Ishikawa (cell line): ENCODE measurements around the gene FBXO47.

Experiments used
- CEBPB ChIP-seq: IDR thresholded peaks from 2 replicates; pipeline ENCODE4 v1.6.1; 2012
- CREB1 ChIP-seq: IDR thresholded peaks from 2 replicates; pipeline ENCODE4 v1.6.1; 2012; ENCODE audit warnings: low read depth
- EGR1 ChIP-seq: IDR thresholded peaks from 2 replicates; pipeline ENCODE4 v1.6.1; 2012
- EP300 ChIP-seq: IDR thresholded peaks from 2 replicates; pipeline ENCODE4 v1.6.1; 2012; ENCODE audit warnings: borderline replicate concordance
- FOXM1 ChIP-seq: IDR thresholded peaks from 2 replicates; pipeline ENCODE4 v1.6.1; 2012; ENCODE audit warnings: low read depth, borderline replicate concordance
- MAX ChIP-seq: IDR thresholded peaks from 2 replicates; pipeline ENCODE4 v1.6.1; 2012
- NFIC ChIP-seq: IDR thresholded peaks from 2 replicates; pipeline ENCODE4 v1.6.1; 2012
- RAD21 ChIP-seq: IDR thresholded peaks from 2 replicates; pipeline ENCODE4 v1.6.1; 2012; ENCODE audit warnings: low read depth
- REST ChIP-seq: IDR thresholded peaks from 2 replicates; pipeline ENCODE4 v1.6.1; 2012; ENCODE audit warnings: low read depth, mild to moderate bottlenecking
- TAF1 ChIP-seq: IDR thresholded peaks from 2 replicates; pipeline ENCODE4 v1.6.1; 2012; ENCODE audit warnings: low read depth, mild to moderate bottlenecking
- TCF12 ChIP-seq: IDR thresholded peaks from 2 replicates; pipeline ENCODE4 v1.6.1; 2012; ENCODE audit warnings: low read depth
- TEAD4 ChIP-seq: IDR thresholded peaks from 2 replicates; pipeline ENCODE4 v1.6.1; 2012
- USF1 ChIP-seq: IDR thresholded peaks from 2 replicates; pipeline ENCODE4 v1.6.1; 2012
- YY1 ChIP-seq: IDR thresholded peaks from 2 replicates; pipeline ENCODE4 v1.6.1; 2012; ENCODE audit warnings: low read depth
- ZBTB7A ChIP-seq: IDR thresholded peaks from 2 replicates; pipeline ENCODE4 v1.6.1; 2012; ENCODE audit warnings: low read depth

Gene FBXO47

GRCh38 chr17:38958326-38958725 lies 8.9 kb downstream of the FBXO47 start:
- TF ChIP-seq TAF1 (no peak), NFIC (no peak), FOXM1 (no peak), RAD21 (no peak), EGR1 (no peak), YY1 (no peak), CEBPB (no peak), REST (no peak), USF1 (no peak)

GRCh38 chr17:38947189-38947588 lies 20.0 kb downstream of the FBXO47 start:
- TF ChIP-seq TCF12 (no peak), NFIC (no peak), REST (no peak), TAF1 (no peak), TEAD4 (no peak), MAX (no peak), EGR1 (no peak), ZBTB7A (no peak), CREB1 (no peak), USF1 (no peak), EP300 (no peak), FOXM1 (no peak), RAD21 (no peak)

- no peak for TF ChIP-seq TEAD4
- no peak for TF ChIP-seq RAD21
- TF ChIP-seq ZBTB7A: no peak
- no peak for TF ChIP-seq EP300
- TF ChIP-seq CEBPB: no peak
- TF ChIP-seq CREB1: no peak
- no peak for TF ChIP-seq YY1
- no peak for TF ChIP-seq EGR1
- no peak for TF ChIP-seq TCF12
- no peak for TF ChIP-seq FOXM1
- TF ChIP-seq REST: no peak
- no peak for TF ChIP-seq MAX
- TF ChIP-seq USF1: no peak
- no peak for TF ChIP-seq NFIC
Observed at GRCh38 chr17:38943607-38944006, 23.6 kb downstream of the FBXO47 start.

GRCh38 chr17:38942696-38943334 lies 24.4 kb downstream of the FBXO47 start:
- no peak for TF ChIP-seq YY1
- TF ChIP-seq RAD21: no peak
- TF ChIP-seq EGR1: no peak
- TF ChIP-seq REST: no peak
- no peak for TF ChIP-seq TAF1
- no peak for TF ChIP-seq NFIC
- TF ChIP-seq MAX: no peak
- no peak for TF ChIP-seq TCF12
- no peak for TF ChIP-seq FOXM1
- TF ChIP-seq CREB1: no peak
- no peak for TF ChIP-seq ZBTB7A
- TF ChIP-seq USF1: no peak
- no peak for TF ChIP-seq TEAD4
- TF ChIP-seq EP300: no peak
- no peak for TF ChIP-seq CEBPB
